Central memory CD8-positive, alpha-beta T cell (primary cell): Measurements from ENCODE around the gene NFE2L1.
A peak's percentile ranks its signal among the peaks of the same experiment; 100 is the strongest.
"Not testable (repeated sequence)": the region's sequence is repeated elsewhere in the genome, so short reads cannot be mapped to it uniquely, and the experiment has no call there.

Experiments
- ATAC-seq: fragments of 150-1000 bp; cut with Tn5 transposase; replicated peaks from 2 replicates; pipeline ENCODE4 v1.10.0; 2022; ENCODE audit warnings: mild to moderate bottlenecking, moderate FRiP score, moderate number of reproducible peaks; ENCODE audit not compliant: poor library complexity, severe bottlenecking; ENCODE audit errors: extremely low read depth
- DNase-seq, 2 donors: peaks; one replicate each; pipeline ENCODE4 v3.0.0; 2021; ENCODE audit warnings: low spot score in 2 of 2
- H3K27ac Mint-ChIP-seq: one replicate; pipeline ENCODE4 v1.8.0; 2022; ENCODE audit warnings: low read depth, mild to moderate bottlenecking, moderate library complexity, mixed read lengths
- H3K27me3 Mint-ChIP-seq: one replicate; pipeline ENCODE4 v1.8.0; 2022; ENCODE audit warnings: mixed read lengths
- H3K36me3 Mint-ChIP-seq: one replicate; pipeline ENCODE4 v1.8.0; 2022; ENCODE audit warnings: mild to moderate bottlenecking, moderate library complexity, mixed read lengths; ENCODE audit not compliant: insufficient read depth
- H3K4me1 Mint-ChIP-seq: one replicate; pipeline ENCODE4 v1.8.0; 2022; ENCODE audit warnings: mixed read lengths
- H3K4me3 Mint-ChIP-seq: one replicate; pipeline ENCODE4 v1.8.0; 2022; ENCODE audit warnings: mild to moderate bottlenecking, moderate library complexity, mixed read lengths
- H3K9me3 Mint-ChIP-seq: one replicate; pipeline ENCODE4 v1.8.0; 2022; ENCODE audit warnings: mixed read lengths

Gene NFE2L1

GRCh38 chr17:48070195-48070594, 22.0 kb downstream of the NFE2L1 start:
- DNase-seq = no peak
- Mint-ChIP-seq H3K27ac (no peak overlapping the region), H3K36me3 (peaks cover 26% of the 10 kb centered on the region), H3K27me3 (no peaks in the 10 kb centered on the region), H3K4me1 (no peaks in the 10 kb centered on the region), H3K9me3 (no peaks in the 10 kb centered on the region), H3K4me3 (no peak overlapping the region)
- ATAC-seq = no peak

GRCh38 chr17:48071654-48072053, 23.5 kb downstream of the NFE2L1 start:
- Mint-ChIP-seq H3K36me3 (peaks cover 28% of the 10 kb centered on the region), H3K9me3 (no peaks in the 10 kb centered on the region), H3K27ac (no peak overlapping the region), H3K27me3 (no peaks in the 10 kb centered on the region), H3K4me3 (no peak overlapping the region), H3K4me1 (no peaks in the 10 kb centered on the region)
- DNase-seq = no peak
- no peak for ATAC-seq

- H3K27ac Mint-ChIP-seq, ATAC-seq, H3K9me3 Mint-ChIP-seq, H3K27me3 Mint-ChIP-seq, H3K4me1 Mint-ChIP-seq, DNase-seq, H3K4me3 Mint-ChIP-seq: not testable (repeated sequence)
- H3K36me3 Mint-ChIP-seq = peaks cover 28% of the 10 kb centered on the region
These were observed 24.7 kb downstream of the NFE2L1 start for GRCh38 chr17:48072811-48073210.

GRCh38 chr17:48073566-48074094, 25.5 kb downstream of the NFE2L1 start:
- not testable (repeated sequence) for H3K27ac Mint-ChIP-seq, H3K27me3 Mint-ChIP-seq, ATAC-seq, DNase-seq, H3K4me1 Mint-ChIP-seq, H3K4me3 Mint-ChIP-seq, H3K9me3 Mint-ChIP-seq
- peaks cover 24% of the 10 kb centered on the region for H3K36me3 Mint-ChIP-seq

- Mint-ChIP-seq H3K27me3 (no peaks in the 10 kb centered on the region), H3K27ac (no peak overlapping the region), H3K4me3 (no peak overlapping the region), H3K4me1 (no peaks in the 10 kb centered on the region), H3K9me3 (no peaks in the 10 kb centered on the region), H3K36me3 (peaks cover 18% of the 10 kb centered on the region)
- ATAC-seq (peak; percentile 52), DNase-seq (peak; percentile 63 to 70)
These were observed 26.3 kb downstream of the NFE2L1 start for GRCh38 chr17:48074322-48075081.

- H3K27me3 Mint-ChIP-seq, H3K27ac Mint-ChIP-seq, DNase-seq, H3K36me3 Mint-ChIP-seq, H3K9me3 Mint-ChIP-seq, ATAC-seq, H3K4me3 Mint-ChIP-seq, H3K4me1 Mint-ChIP-seq: not testable (repeated sequence)
These were observed 29.0 kb downstream of the NFE2L1 start for GRCh38 chr17:48077152-48077551.

GRCh38 chr17:48081858-48082257, 33.7 kb downstream of the NFE2L1 start:
- no peaks in the 10 kb centered on the region for H3K27me3 Mint-ChIP-seq
- ATAC-seq = no peak
- H3K4me1 Mint-ChIP-seq = no peaks in the 10 kb centered on the region
- no peak overlapping the region for H3K27ac Mint-ChIP-seq
- no peaks in the 10 kb centered on the region for H3K36me3 Mint-ChIP-seq
- DNase-seq = no peak
- H3K9me3 Mint-ChIP-seq = no peaks in the 10 kb centered on the region
- no peak overlapping the region for H3K4me3 Mint-ChIP-seq

- no peaks in the 10 kb centered on the region for H3K4me1 Mint-ChIP-seq
- H3K36me3 Mint-ChIP-seq = no peaks in the 10 kb centered on the region
- no peaks in the 10 kb centered on the region for H3K27me3 Mint-ChIP-seq
- no peak for ATAC-seq
- no peak overlapping the region for H3K4me3 Mint-ChIP-seq
- no peaks in the 10 kb centered on the region for H3K9me3 Mint-ChIP-seq
- no peak for DNase-seq
- no peak overlapping the region for H3K27ac Mint-ChIP-seq
These were observed 36.8 kb downstream of the NFE2L1 start for GRCh38 chr17:48084932-48085331.

- DNase-seq (no peak), ATAC-seq (no peak)
- Mint-ChIP-seq H3K4me3 (no peak overlapping the region), H3K27ac (no peak overlapping the region), H3K27me3 (no peaks in the 10 kb centered on the region), H3K4me1 (no peaks in the 10 kb centered on the region), H3K9me3 (no peaks in the 10 kb centered on the region), H3K36me3 (peaks cover 6% of the 10 kb centered on the region)
These were observed 45.3 kb downstream of the NFE2L1 start for GRCh38 chr17:48093341-48094045.

- Mint-ChIP-seq H3K36me3 (peaks cover 7% of the 10 kb centered on the region), H3K27me3 (no peaks in the 10 kb centered on the region), H3K4me3 (no peak overlapping the region), H3K27ac (no peak overlapping the region), H3K4me1 (peaks cover 8% of the 10 kb centered on the region), H3K9me3 (no peaks in the 10 kb centered on the region)
- ATAC-seq (no peak), DNase-seq (no peak)
These were observed 47.5 kb downstream of the NFE2L1 start for GRCh38 chr17:48095611-48096010.

GRCh38 chr17:48100160-48100559, 52.0 kb downstream of the NFE2L1 start:
- Mint-ChIP-seq H3K4me3 (peak overlapping the region; percentile 87), H3K36me3 (peaks cover 12% of the 10 kb centered on the region), H3K9me3 (no peaks in the 10 kb centered on the region), H3K27me3 (no peaks in the 10 kb centered on the region), H3K27ac (no peak overlapping the region), H3K4me1 (peaks cover 29% of the 10 kb centered on the region)
- ATAC-seq (no peak), DNase-seq (no peak)

- peak overlapping the region; percentile 87 for H3K4me3 Mint-ChIP-seq
- H3K27me3 Mint-ChIP-seq = no peaks in the 10 kb centered on the region
- ATAC-seq (no peak), DNase-seq (no peak)
- no peaks in the 10 kb centered on the region for H3K9me3 Mint-ChIP-seq
- peaks cover 29% of the 10 kb centered on the region for H3K4me1 Mint-ChIP-seq
- H3K27ac Mint-ChIP-seq = peak overlapping the region; percentile 81
- H3K36me3 Mint-ChIP-seq = peaks cover 12% of the 10 kb centered on the region
These were observed 52.4 kb downstream of the NFE2L1 start for GRCh38 chr17:48100591-48101011.
